PC-3 (cell line): ENCODE results near the gene PTBP1.

ENCODE experiments used
- EZH2phosphoT487 ChIP-seq: fragments of 300-600 bp; sonication (generic); IDR thresholded peaks from 2 replicates; pipeline ENCODE4 v1.6.1; 2018; ENCODE audit warnings: mild to moderate bottlenecking, antibody characterized with exemption, low read length, borderline replicate concordance
- TF ChIP-seq, protein P1 (sequence below): fragments of 300-600 bp; sonication (generic); conservative IDR thresholded peaks from 2 replicates; pipeline ENCODE4 v1.5.1; 2017; ENCODE audit warnings: antibody characterized with exemption, low read depth, mild to moderate bottlenecking, low read length

DNA sequence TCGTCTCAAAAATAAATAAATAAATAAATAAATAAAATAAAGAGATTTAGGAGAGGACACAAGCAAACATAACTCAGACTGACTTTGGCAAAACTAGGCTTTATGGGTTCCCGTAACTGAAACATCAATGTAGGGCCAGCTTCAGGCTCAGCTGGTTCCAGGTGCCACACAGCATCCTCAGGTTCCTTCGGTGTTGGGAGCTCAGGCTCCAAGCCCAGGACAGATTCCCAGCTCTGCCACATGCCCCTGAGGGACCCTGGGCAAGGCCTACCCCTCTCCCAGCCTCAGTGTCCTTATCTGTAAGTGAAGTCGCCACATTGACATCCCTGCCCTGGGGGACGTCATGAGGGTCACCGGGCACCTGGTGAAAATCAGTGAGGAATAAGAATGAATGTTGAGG, 27.6 kb upstream of the PTBP1 start:
- no peak for TF ChIP-seq EZH2phosphoT487
- TF ChIP-seq, protein P1, sequence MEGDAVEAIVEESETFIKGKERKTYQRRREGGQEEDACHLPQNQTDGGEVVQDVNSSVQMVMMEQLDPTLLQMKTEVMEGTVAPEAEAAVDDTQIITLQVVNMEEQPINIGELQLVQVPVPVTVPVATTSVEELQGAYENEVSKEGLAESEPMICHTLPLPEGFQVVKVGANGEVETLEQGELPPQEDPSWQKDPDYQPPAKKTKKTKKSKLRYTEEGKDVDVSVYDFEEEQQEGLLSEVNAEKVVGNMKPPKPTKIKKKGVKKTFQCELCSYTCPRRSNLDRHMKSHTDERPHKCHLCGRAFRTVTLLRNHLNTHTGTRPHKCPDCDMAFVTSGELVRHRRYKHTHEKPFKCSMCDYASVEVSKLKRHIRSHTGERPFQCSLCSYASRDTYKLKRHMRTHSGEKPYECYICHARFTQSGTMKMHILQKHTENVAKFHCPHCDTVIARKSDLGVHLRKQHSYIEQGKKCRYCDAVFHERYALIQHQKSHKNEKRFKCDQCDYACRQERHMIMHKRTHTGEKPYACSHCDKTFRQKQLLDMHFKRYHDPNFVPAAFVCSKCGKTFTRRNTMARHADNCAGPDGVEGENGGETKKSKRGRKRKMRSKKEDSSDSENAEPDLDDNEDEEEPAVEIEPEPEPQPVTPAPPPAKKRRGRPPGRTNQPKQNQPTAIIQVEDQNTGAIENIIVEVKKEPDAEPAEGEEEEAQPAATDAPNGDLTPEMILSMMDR, result no peak
